ENCODE data around the gene BYSL. TPM values are rescaled to one million over a fixed set of nuclear protein-coding genes. Genes with fewer than 3 reads are reported as not detected.

Gene BYSL
- total and polyA plus RNA-seq, 2 donors (not counting 3 experiments of a cell fraction or from before 2014, with no cell fraction given), result 33.1 to 41.8 TPM

DNA sequence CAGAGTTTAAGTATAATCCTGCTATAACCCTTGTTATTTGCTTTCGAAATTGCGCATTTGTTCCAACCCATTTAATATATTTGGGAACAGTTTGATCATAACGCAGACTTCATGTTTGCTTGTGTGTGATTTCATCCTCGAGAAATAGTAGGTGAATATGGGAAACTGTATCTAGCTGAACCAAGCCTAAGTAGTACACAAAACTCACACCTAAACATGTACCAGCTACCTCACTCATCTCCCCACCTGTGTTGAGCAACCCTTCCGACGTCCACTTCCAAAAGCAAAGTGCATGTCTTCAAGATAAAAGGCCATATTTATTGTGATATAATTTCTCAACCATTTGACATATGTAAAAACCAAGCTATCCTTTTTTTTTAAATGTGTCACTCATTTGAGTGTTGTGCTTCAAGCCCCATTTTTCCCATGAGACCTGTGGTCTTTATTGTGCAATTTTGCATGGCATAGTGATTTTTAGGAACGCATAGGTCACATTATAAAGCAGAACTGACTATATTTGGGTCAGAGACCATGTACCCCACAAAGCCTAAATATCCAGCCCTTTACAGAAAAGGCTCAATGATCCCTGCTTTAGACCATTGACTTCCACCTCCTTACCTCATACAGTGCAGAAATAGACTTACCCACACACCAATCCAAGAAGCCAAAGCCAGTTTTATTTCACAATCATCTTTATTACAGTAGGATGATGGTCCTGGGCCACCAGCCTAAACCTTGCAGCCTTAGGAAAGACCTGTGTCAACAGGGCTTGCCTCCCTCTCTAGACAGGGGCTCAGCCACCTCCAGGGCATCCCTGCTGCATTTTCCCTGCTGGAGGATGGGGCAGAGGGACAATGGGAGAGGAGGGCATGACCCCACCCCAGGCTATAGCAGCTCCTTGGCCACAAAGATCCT, 13.2 kb downstream of the BYSL start:
- TF ChIP-seq, protein P1, sequence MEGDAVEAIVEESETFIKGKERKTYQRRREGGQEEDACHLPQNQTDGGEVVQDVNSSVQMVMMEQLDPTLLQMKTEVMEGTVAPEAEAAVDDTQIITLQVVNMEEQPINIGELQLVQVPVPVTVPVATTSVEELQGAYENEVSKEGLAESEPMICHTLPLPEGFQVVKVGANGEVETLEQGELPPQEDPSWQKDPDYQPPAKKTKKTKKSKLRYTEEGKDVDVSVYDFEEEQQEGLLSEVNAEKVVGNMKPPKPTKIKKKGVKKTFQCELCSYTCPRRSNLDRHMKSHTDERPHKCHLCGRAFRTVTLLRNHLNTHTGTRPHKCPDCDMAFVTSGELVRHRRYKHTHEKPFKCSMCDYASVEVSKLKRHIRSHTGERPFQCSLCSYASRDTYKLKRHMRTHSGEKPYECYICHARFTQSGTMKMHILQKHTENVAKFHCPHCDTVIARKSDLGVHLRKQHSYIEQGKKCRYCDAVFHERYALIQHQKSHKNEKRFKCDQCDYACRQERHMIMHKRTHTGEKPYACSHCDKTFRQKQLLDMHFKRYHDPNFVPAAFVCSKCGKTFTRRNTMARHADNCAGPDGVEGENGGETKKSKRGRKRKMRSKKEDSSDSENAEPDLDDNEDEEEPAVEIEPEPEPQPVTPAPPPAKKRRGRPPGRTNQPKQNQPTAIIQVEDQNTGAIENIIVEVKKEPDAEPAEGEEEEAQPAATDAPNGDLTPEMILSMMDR (IDR thresholded peaks at IDR 0.05; ENCODE audit: extremely low read depth in 1 of 2, insufficient read depth in 1 of 2, low read depth in 1 of 2, low read length in 2 of 2), result no peak
- TF ChIP-seq POLR2A (IDR thresholded peaks at IDR 0.05; ENCODE audit: low read depth, low read length) (no peak), GATA2 (IDR thresholded peaks at IDR 0.05; ENCODE audit: insufficient read depth, insufficient read length, low read depth, low read length) (no peak), JUN (IDR thresholded peaks at IDR 0.05; ENCODE audit: borderline replicate concordance, insufficient read depth, insufficient read length, low read depth) (no peak), EZH2 (IDR thresholded peaks at IDR 0.05; ENCODE audit: borderline replicate concordance, low read depth, low read length, severe bottlenecking) (no peak), POLR2AphosphoS5 (IDR thresholded peaks at IDR 0.05; ENCODE audit: insufficient read depth, low read depth, low read length) (no peak), MYC (IDR thresholded peaks at IDR 0.05; ENCODE audit: low read depth, low read length) (no peak), FOS (IDR thresholded peaks at IDR 0.05; ENCODE audit: borderline replicate concordance, insufficient read depth, low read length) (no peak)
- TF ChIP-seq, protein P2, sequence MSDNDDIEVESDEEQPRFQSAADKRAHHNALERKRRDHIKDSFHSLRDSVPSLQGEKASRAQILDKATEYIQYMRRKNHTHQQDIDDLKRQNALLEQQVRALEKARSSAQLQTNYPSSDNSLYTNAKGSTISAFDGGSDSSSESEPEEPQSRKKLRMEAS (IDR thresholded peaks at IDR 0.05; ENCODE audit: insufficient read depth, insufficient read length), result no peak
- H3K9me3 ChIP-seq (replicated peaks; ENCODE audit: control insufficient read depth, insufficient read depth, low read length), result no peaks in the 10 kb centered on the region
- no peaks in the 10 kb centered on the region for H3K9me1 ChIP-seq (replicated peaks; ENCODE audit: control insufficient read depth, extremely low read depth, insufficient read depth, low read length)
- no peak overlapping the region for H3K4me3 ChIP-seq (replicated peaks in 1 of 3; ENCODE audit: insufficient read depth in 1 of 3, low read depth in 1 of 3, low read length in 3 of 3)
- H3K36me3 ChIP-seq (ENCODE audit: control insufficient read depth in 2 of 2, extremely low read depth in 1 of 2, insufficient read depth in 2 of 2, low read length in 2 of 2), result peaks cover 41 to 63% of the 10 kb centered on the region in 2 experiments
- ChIA-PET POLR2A (interaction anchor here (0.6 kb wide), 1 partner anchor 71 kb away, joined by 5 read pairs; no protein-coding TSS in a partner anchor), CTCF (interaction anchor here (0.8 to 8.5 kb wide), 6 partner anchors 13 to 133 kb away, joined by 3 to 149 read pairs (median 22); partner anchors contain the start of genes BYSL and MED20)
- intact Hi-C loops (cut with micrococcal nuclease), result no loop called here
- H3K4me2 ChIP-seq (ENCODE audit: insufficient read depth, low read length), result no peak overlapping the region
- peaks cover 27% of the 10 kb centered on the region for H3K79me2 ChIP-seq (ENCODE audit: control insufficient read depth, insufficient read depth, low read length)
- no peaks in the 10 kb centered on the region for H4K20me1 ChIP-seq (replicated peaks; ENCODE audit: control insufficient read depth, extremely low read depth, insufficient read depth, low read length)
- H3K27me3 ChIP-seq (ENCODE audit: control insufficient read depth in 2 of 2, insufficient read depth in 2 of 2, low read length in 2 of 2), result no peaks in the 10 kb centered on the region
- dilution Hi-C loops (cut with MboI; ENCODE audit: extremely low pct_ligation_motif_present, low sequenced_read_pairs), result no loop called here
- H3K9ac ChIP-seq (replicated peaks; ENCODE audit: extremely low read depth, insufficient read depth, low read length), result no peak overlapping the region
- no peak for FAIRE-seq
- no TSS peak for BruUV-seq (replicated peaks)
- no peak for DNase-seq (ENCODE audit: low read depth, low spot score)
- H3K27ac ChIP-seq (ENCODE audit: insufficient read depth, low read depth, low read length), result no peak overlapping the region
- no peak overlapping the region for H2AFZ ChIP-seq (ENCODE audit: low read depth, low read length)
- H3K4me1 ChIP-seq (ENCODE audit: control insufficient read depth, extremely low read depth, insufficient read depth, low read length), result peaks cover 16% of the 10 kb centered on the region

Measured in endothelial cell of umbilical vein (primary cell).